Caco-2 (cell line): ENCODE measurements around the gene KATNB1. TPM values are rescaled to one million over a fixed set of nuclear protein-coding genes. Genes with fewer than 3 reads are reported as not detected.

ENCODE experiments used
- BruUV-seq: library from RNA; stranded (reverse); fragments of 400-500 nt; replicated peaks from 2 replicates; lab custom pipeline; 2021; lab: Mats Ljungman, UMichigan
- CTCF ChIA-PET: fragments of 300-600 bp; sonication (Branson Sonifier 250); formaldehyde crosslinking; loops from one replicate; lab custom pipeline; 2022; ENCODE audit warnings: antibody characterized with exemption; lab: Charles Lee
- POLR2A ChIA-PET: fragments of 300-600 bp; sonication (Branson Sonifier 250); formaldehyde crosslinking; loops from one replicate; lab custom pipeline; 2022; ENCODE audit warnings: antibody characterized with exemption; lab: Charles Lee
- DNase-seq, 2 experiments: peaks; one replicate each; pipeline versions ENCODE4 v3.0.0 to v3.0.0-alpha.2; 2020 to 2022
- H3K27me3 ChIP-seq: replicated peaks from 2 replicates; pipeline ENCODE4 v1.6.0; 2011; ENCODE audit warnings: low read length; ENCODE audit not compliant: control insufficient read depth, insufficient read depth
- H3K36me3 ChIP-seq: 2 replicates; pipeline ENCODE4 v1.5.1; 2011; ENCODE audit warnings: low read length; ENCODE audit not compliant: control insufficient read depth, insufficient read depth
- H3K4me1 ChIP-seq: fragments of 250-450 bp; sonication (Bioruptor Pico); 2 replicates; pipeline ENCODE4 v1.5.1; 2020; ENCODE audit warnings: mild to moderate bottlenecking
- H3K4me3 ChIP-seq: 2 replicates; pipeline ENCODE4 v1.5.1; 2011; ENCODE audit warnings: low read depth, mild to moderate bottlenecking, control low read depth, low read length
- H3K9me3 ChIP-seq: fragments of 250-450 bp; sonication (Bioruptor Pico); 2 replicates; pipeline ENCODE4 v1.5.1; 2020; ENCODE audit warnings: mild to moderate bottlenecking, moderate library complexity
- H3K27ac Mint-ChIP-seq: one replicate; pipeline ENCODE4 v1.8.0; 2022; ENCODE audit warnings: mixed read lengths; ENCODE audit not compliant: unreplicated experiment
- H3K27me3 Mint-ChIP-seq: one replicate; pipeline ENCODE4 v1.8.0; 2022; ENCODE audit warnings: mixed read lengths; ENCODE audit not compliant: insufficient read depth, unreplicated experiment
- H3K36me3 Mint-ChIP-seq: one replicate; pipeline ENCODE4 v1.8.0; 2022; ENCODE audit warnings: mild to moderate bottlenecking, mixed read lengths; ENCODE audit not compliant: insufficient read depth, unreplicated experiment
- H3K4me1 Mint-ChIP-seq: one replicate; pipeline ENCODE4 v1.8.0; 2022; ENCODE audit warnings: low read depth, mixed read lengths; ENCODE audit not compliant: unreplicated experiment
- H3K4me3 Mint-ChIP-seq: one replicate; pipeline ENCODE4 v1.8.0; 2022; ENCODE audit warnings: mild to moderate bottlenecking, moderate library complexity, mixed read lengths; ENCODE audit not compliant: unreplicated experiment
- H3K9me3 Mint-ChIP-seq: one replicate; pipeline ENCODE4 v1.8.0; 2022; ENCODE audit warnings: mixed read lengths; ENCODE audit not compliant: unreplicated experiment
- intact Hi-C: fragments of 100-400 bp; cut with micrococcal nuclease; formaldehyde crosslinking; loops from one replicate; pipeline ENCODE4 v1.10.0; 2022; ENCODE audit not compliant: unreplicated experiment
- total RNA-seq: library from RNA; stranded (reverse); gene quantifications from 2 replicates; pipeline ENCODE4 v1.2.3, GENCODE V29; 2022
- TF ChIP-seq, protein P1 (sequence below), 2 experiments: fragments of 200-600 bp in 1 of 2; IDR thresholded peaks; 1 replicate in 1 of 2; 2 replicates in 1 of 2; pipeline versions ENCODE4 v1.5.1 to v1.8.0; 2011 to 2022; ENCODE audit warnings: antibody characterized with exemption in 1 of 2, control low read depth in 1 of 2, inconsistent platforms in 1 of 2, low read depth in 1 of 2, low read length in 1 of 2, mild to moderate bottlenecking in 1 of 2, moderate library complexity in 1 of 2; ENCODE audit not compliant: insufficient read depth in 1 of 2, severe bottlenecking in 1 of 2, unreplicated experiment in 1 of 2

KATNB1 gene
- total RNA-seq, 1 experiment from 2014 or later: 32.4 TPM

DNA sequence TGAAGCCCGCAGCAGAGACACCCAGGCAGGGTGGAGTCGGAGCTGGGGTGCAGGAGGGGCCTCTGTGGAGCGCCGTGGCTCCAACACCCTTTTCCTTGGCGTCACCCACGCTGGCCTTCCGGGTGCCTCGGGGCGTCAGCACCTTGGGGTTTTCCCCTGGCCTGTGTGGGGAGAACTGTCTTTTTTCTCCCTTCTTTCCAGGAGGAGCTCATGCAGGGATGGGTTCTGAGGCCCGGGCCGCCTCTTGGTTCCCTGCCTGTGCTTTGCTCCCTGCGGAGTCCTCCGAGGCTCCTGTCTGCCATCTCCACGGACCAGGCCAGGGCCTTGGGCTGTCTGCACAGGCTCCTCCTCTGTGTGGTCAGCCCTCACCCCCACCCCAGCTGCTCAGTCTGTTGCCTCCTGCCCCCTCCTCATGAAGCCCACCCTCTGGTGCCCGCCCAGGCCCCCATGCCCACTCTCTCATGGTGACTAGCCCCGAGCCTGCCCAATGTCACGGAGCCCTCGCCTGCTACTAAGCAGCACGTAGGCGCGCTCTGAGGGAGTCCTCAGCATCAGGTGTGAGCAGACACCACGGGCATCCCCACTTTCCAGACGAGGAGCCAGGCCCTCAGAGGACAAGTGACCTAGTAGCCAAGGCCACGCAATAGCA is 5.0 kb downstream of the KATNB1 start:
- ChIA-PET POLR2A (interaction anchor here (0.6 kb wide), 1 partner anchor 284 kb away, joined by 6 read pairs; no protein-coding TSS in a partner anchor), CTCF (no interaction called here)
- no peak overlapping the region for H3K4me3 Mint-ChIP-seq
- TF ChIP-seq, protein P1, sequence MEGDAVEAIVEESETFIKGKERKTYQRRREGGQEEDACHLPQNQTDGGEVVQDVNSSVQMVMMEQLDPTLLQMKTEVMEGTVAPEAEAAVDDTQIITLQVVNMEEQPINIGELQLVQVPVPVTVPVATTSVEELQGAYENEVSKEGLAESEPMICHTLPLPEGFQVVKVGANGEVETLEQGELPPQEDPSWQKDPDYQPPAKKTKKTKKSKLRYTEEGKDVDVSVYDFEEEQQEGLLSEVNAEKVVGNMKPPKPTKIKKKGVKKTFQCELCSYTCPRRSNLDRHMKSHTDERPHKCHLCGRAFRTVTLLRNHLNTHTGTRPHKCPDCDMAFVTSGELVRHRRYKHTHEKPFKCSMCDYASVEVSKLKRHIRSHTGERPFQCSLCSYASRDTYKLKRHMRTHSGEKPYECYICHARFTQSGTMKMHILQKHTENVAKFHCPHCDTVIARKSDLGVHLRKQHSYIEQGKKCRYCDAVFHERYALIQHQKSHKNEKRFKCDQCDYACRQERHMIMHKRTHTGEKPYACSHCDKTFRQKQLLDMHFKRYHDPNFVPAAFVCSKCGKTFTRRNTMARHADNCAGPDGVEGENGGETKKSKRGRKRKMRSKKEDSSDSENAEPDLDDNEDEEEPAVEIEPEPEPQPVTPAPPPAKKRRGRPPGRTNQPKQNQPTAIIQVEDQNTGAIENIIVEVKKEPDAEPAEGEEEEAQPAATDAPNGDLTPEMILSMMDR (IDR thresholded peaks at IDR 0.05; ENCODE audit: insufficient read depth in 1 of 2, low read depth in 1 of 2, low read length in 1 of 2, severe bottlenecking in 1 of 2, unreplicated experiment in 1 of 2): no peak
- Histone ChIP-seq H3K4me1 (peaks cover 6% of the 10 kb centered on the region), H3K36me3 (no peaks in the 10 kb centered on the region), H3K4me3 (no peak overlapping the region), H3K27me3 (no peaks in the 10 kb centered on the region), H3K9me3 (no peaks in the 10 kb centered on the region)
- H3K4me1 Mint-ChIP-seq: peaks cover 13% of the 10 kb centered on the region
- intact Hi-C loops: no loop called here
- no peaks in the 10 kb centered on the region for H3K9me3 Mint-ChIP-seq
- no peak overlapping the region for H3K27ac Mint-ChIP-seq
- H3K27me3 Mint-ChIP-seq: no peaks in the 10 kb centered on the region
- BruUV-seq: no TSS peak
- no peak for DNase-seq
- peaks cover 16% of the 10 kb centered on the region for H3K36me3 Mint-ChIP-seq

DNA sequence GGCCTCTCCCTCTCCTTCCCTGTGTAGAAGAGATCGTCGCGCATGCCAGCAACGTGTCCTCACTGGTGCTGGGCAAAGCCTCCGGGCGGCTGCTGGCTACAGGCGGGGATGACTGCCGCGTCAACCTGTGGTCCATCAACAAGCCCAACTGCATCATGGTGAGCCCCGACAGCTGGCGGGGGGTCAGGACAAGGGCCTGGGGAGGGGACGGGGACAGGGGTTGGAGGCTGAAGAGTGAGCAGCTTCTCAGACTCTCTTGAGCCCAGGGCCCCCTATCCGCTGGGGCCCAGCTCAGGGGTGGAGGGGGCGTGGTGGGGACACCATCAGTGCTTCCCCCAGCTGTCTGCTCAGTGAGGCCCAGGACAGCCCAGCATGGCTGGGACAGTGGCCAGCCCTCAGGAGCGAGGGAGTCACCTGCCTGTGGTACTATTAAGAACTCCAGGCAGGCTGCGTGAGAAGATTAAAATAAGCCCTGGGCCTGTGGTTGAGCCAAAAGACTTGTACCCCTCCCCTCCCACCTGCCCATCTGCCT is 6.2 kb downstream of the KATNB1 start:
- no peaks in the 10 kb centered on the region for H3K9me3 Mint-ChIP-seq
- ChIA-PET CTCF (interaction anchor here (0.5 kb wide), 1 partner anchor 39 kb away, joined by 7 read pairs; no protein-coding TSS in a partner anchor), POLR2A (no interaction called here)
- intact Hi-C loops: no loop called here
- Histone ChIP-seq H3K4me1 (peaks cover 6% of the 10 kb centered on the region), H3K27me3 (no peaks in the 10 kb centered on the region), H3K36me3 (no peaks in the 10 kb centered on the region), H3K9me3 (no peaks in the 10 kb centered on the region), H3K4me3 (no peak overlapping the region)
- peaks cover 4% of the 10 kb centered on the region for H3K4me1 Mint-ChIP-seq
- H3K27ac Mint-ChIP-seq: no peak overlapping the region
- peaks cover 8% of the 10 kb centered on the region for H3K36me3 Mint-ChIP-seq
- TF ChIP-seq, protein P1 (IDR thresholded peaks at IDR 0.05; ENCODE audit: insufficient read depth in 1 of 2, low read depth in 1 of 2, low read length in 1 of 2, severe bottlenecking in 1 of 2, unreplicated experiment in 1 of 2): no peak
- no peak overlapping the region for H3K4me3 Mint-ChIP-seq
- DNase-seq: no peak
- no TSS peak for BruUV-seq
- H3K27me3 Mint-ChIP-seq: no peaks in the 10 kb centered on the region

DNA sequence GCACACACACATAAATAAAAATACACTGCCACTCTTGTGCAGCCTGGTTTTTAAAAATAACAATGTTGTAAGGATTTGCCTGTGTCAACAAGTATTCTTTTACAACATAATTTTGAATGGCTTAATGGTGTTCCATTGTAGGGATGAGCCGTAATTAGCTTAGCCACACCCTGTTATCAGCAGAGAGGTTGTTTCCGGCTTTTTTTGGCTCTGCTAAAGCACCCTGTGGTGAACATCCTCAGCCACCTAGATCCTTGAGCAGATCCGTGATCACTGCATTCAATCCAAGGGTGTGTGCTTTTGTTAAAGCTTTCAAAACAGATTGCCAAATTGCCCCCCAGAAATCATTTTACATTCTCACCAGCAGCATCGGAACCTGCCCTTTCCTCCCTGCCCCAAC is 7.0 kb downstream of the KATNB1 start:
- H3K4me1 ChIP-seq: no peaks in the 10 kb centered on the region
- Mint-ChIP-seq H3K36me3 (peaks cover 4% of the 10 kb centered on the region), H3K27ac (no peak overlapping the region), H3K27me3 (no peaks in the 10 kb centered on the region), H3K9me3 (no peaks in the 10 kb centered on the region), H3K4me1 (no peaks in the 10 kb centered on the region), H3K4me3 (no peak overlapping the region)
- no TSS peak for BruUV-seq
- POLR2A ChIA-PET: no interaction called here
- no peaks in the 10 kb centered on the region for H3K9me3 ChIP-seq
- no peak overlapping the region for H3K4me3 ChIP-seq
- CTCF ChIA-PET: no interaction called here
- intact Hi-C loops: no loop called here
- H3K36me3 ChIP-seq: no peaks in the 10 kb centered on the region
- TF ChIP-seq, protein P1 (IDR thresholded peaks at IDR 0.05; ENCODE audit: insufficient read depth in 1 of 2, low read depth in 1 of 2, low read length in 1 of 2, severe bottlenecking in 1 of 2, unreplicated experiment in 1 of 2): no peak
- H3K27me3 ChIP-seq: no peaks in the 10 kb centered on the region
- no peak for DNase-seq
